Mesendoderm (in vitro differentiated cells): Measurements from ENCODE around the gene ABCC1.
A peak's percentile ranks its signal among the peaks of the same experiment; 100 is the strongest.

Experiments
- DNase-seq: peaks from one replicate; pipeline ENCODE4 v3.0.0; 2013
- H2AK5ac ChIP-seq: 2 replicates; pipeline ENCODE4 v1.6.1; 2013; ENCODE audit warnings: low read length, inconsistent platforms
- H2BK120ac ChIP-seq: 2 replicates; pipeline ENCODE4 v1.6.1; 2013; ENCODE audit warnings: low read depth, mild to moderate bottlenecking, low read length, moderate library complexity, mixed read lengths
- H2BK15ac ChIP-seq: replicated peaks from 2 replicates; pipeline ENCODE4 v1.6.1; 2013; ENCODE audit warnings: low read depth, mild to moderate bottlenecking, moderate library complexity
- H2BK5ac ChIP-seq: 2 replicates; pipeline ENCODE4 v1.6.1; 2013; ENCODE audit warnings: low read length, inconsistent platforms
- H3K18ac ChIP-seq: 2 replicates; pipeline ENCODE4 v1.6.1; 2013; ENCODE audit warnings: mild to moderate bottlenecking, low read length, mixed read lengths
- H3K23ac ChIP-seq: one replicate; pipeline ENCODE4 v1.6.1; 2013; ENCODE audit warnings: low read length
- H3K27ac ChIP-seq: 2 replicates; pipeline ENCODE4 v1.5.1; 2013; ENCODE audit warnings: low read depth, mild to moderate bottlenecking, inconsistent platforms, low read length, moderate library complexity
- H3K27me3 ChIP-seq: 2 replicates; pipeline ENCODE4 v1.6.1; 2013; ENCODE audit warnings: low read length, control low read depth, mild to moderate bottlenecking, inconsistent platforms; ENCODE audit not compliant: insufficient read depth, poor library complexity
- H3K36me3 ChIP-seq: 2 replicates; pipeline ENCODE4 v1.6.1; 2013; ENCODE audit warnings: low read length, inconsistent platforms; ENCODE audit not compliant: control insufficient read depth, insufficient read depth
- H3K4ac ChIP-seq: one replicate; pipeline ENCODE4 v1.6.1; 2013; ENCODE audit warnings: low read depth, mild to moderate bottlenecking, low read length, moderate library complexity
- H3K4me1 ChIP-seq: 2 replicates; pipeline ENCODE4 v1.6.1; 2013; ENCODE audit warnings: low read depth, low read length, inconsistent platforms; ENCODE audit not compliant: control insufficient read depth
- H3K4me2 ChIP-seq: 2 replicates; pipeline ENCODE4 v1.6.1; 2013; ENCODE audit warnings: low read length
- H3K4me3 ChIP-seq: 2 replicates; pipeline ENCODE4 v1.5.1; 2013; ENCODE audit warnings: mild to moderate bottlenecking, low read length
- H3K56ac ChIP-seq: one replicate; pipeline ENCODE4 v1.6.1; 2013; ENCODE audit warnings: low read length
- H3K79me1 ChIP-seq: 2 replicates; pipeline ENCODE4 v1.6.1; 2013; ENCODE audit warnings: low read length, inconsistent platforms
- H3K79me2 ChIP-seq: 2 replicates; pipeline ENCODE4 v1.6.1; 2013; ENCODE audit warnings: mild to moderate bottlenecking, low read length; ENCODE audit not compliant: control insufficient read depth, insufficient read depth
- H3K9ac ChIP-seq: 2 replicates; pipeline ENCODE4 v1.6.1; 2013; ENCODE audit warnings: low read length, inconsistent platforms
- H4K5ac ChIP-seq: one replicate; pipeline ENCODE4 v1.6.1; 2013; ENCODE audit warnings: low read length
- H4K8ac ChIP-seq: one replicate; pipeline ENCODE4 v1.6.1; 2013; ENCODE audit warnings: low read depth, mild to moderate bottlenecking, control low read depth, low read length, moderate library complexity
- WGBS: extraction: QIAGEN DNeasy Blood & Tissue Kit; methylation state at CpG from one replicate; pipeline ENCODE4 v1.1.7; 2013; ENCODE audit warnings: low lambda C conversion rate, missing lambda C conversion rate; ENCODE audit not compliant: insufficient coverage; ENCODE audit errors: extremely low coverage; 5-methylcytosine and 5-hydroxymethylcytosine counted together

ABCC1 gene

DNA sequence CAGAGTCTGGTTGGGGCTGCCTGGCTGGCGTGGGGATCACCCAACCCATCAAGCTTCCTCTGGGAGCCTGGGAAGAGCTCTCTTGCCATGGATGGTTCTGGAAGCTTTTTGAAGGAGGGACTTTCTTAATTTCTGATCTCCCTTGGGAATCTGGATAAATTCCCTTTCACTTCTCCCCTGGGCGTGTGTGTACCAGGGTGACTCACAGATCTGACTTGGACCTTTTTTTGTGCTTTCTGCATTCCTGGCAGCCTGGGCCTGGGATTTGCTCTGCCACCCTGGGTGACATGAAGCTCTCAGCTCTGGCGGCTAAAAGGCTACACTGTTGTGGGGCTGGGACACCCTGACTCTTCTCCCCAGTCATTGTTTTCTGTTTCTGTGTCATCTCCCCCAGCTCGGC is 70.1 kb downstream of the ABCC1 start:
- Histone ChIP-seq H3K4ac (no peak overlapping the region), H3K4me2 (no peak overlapping the region), H3K79me2 (no peaks in the 10 kb centered on the region), H2BK120ac (no peak overlapping the region), H3K27me3 (no peaks in the 10 kb centered on the region), H3K36me3 (peaks cover 8% of the 10 kb centered on the region), H3K27ac (no peak overlapping the region), H4K5ac (no peak overlapping the region), H3K56ac (no peak overlapping the region), H3K4me1 (no peaks in the 10 kb centered on the region), H3K79me1 (peaks cover 4% of the 10 kb centered on the region), H3K4me3 (no peak overlapping the region), H3K18ac (no peak overlapping the region), H2AK5ac (no peak overlapping the region), H2BK15ac (no peak overlapping the region), H4K8ac (no peak overlapping the region), H3K9ac (no peak overlapping the region), H2BK5ac (no peak overlapping the region), H3K23ac (no peak overlapping the region)
- DNase-seq, result no peak
- WGBS, result no CpG with 5 or more reads among the region's 4 CpGs

GRCh38 chr16:16020291-16020690 is 70.9 kb downstream of the ABCC1 start:
- Histone ChIP-seq H3K36me3 (peaks cover 7% of the 10 kb centered on the region), H3K18ac (no peak overlapping the region), H3K4me3 (no peak overlapping the region), H3K27me3 (no peaks in the 10 kb centered on the region), H3K9ac (no peak overlapping the region), H4K5ac (no peak overlapping the region), H4K8ac (no peak overlapping the region), H2BK120ac (no peak overlapping the region), H2BK5ac (no peak overlapping the region), H3K4me1 (no peaks in the 10 kb centered on the region), H3K79me2 (no peaks in the 10 kb centered on the region), H3K4me2 (no peak overlapping the region), H3K4ac (no peak overlapping the region), H3K27ac (no peak overlapping the region), H2BK15ac (no peak overlapping the region), H3K79me1 (peaks cover 4% of the 10 kb centered on the region), H3K23ac (no peak overlapping the region), H2AK5ac (no peak overlapping the region), H3K56ac (no peak overlapping the region)
- DNase-seq, result no peak
- WGBS, result no CpG with 5 or more reads among the region's 3 CpGs

GRCh38 chr16:16021020-16021419 is 71.6 kb downstream of the ABCC1 start:
- Histone ChIP-seq H3K4me2 (no peak overlapping the region), H3K36me3 (peaks cover 3% of the 10 kb centered on the region), H2BK15ac (no peak overlapping the region), H4K5ac (no peak overlapping the region), H3K56ac (no peak overlapping the region), H3K27me3 (no peaks in the 10 kb centered on the region), H2BK120ac (no peak overlapping the region), H2AK5ac (no peak overlapping the region), H3K79me1 (peaks cover 4% of the 10 kb centered on the region), H3K4ac (no peak overlapping the region), H3K18ac (no peak overlapping the region), H4K8ac (no peak overlapping the region), H3K23ac (no peak overlapping the region), H3K79me2 (no peaks in the 10 kb centered on the region), H3K9ac (no peak overlapping the region), H3K4me1 (no peaks in the 10 kb centered on the region), H3K27ac (no peak overlapping the region), H3K4me3 (no peak overlapping the region), H2BK5ac (no peak overlapping the region)
- DNase-seq, result no peak
- no CpG with 5 or more reads among the region's 3 CpGs for WGBS

- no peak for DNase-seq
- H3K23ac ChIP-seq, result no peak overlapping the region
- no peaks in the 10 kb centered on the region for H3K79me2 ChIP-seq
- no peak overlapping the region for H2AK5ac ChIP-seq
- H3K56ac ChIP-seq, result peak overlapping the region; percentile 64
- no peaks in the 10 kb centered on the region for H3K4me1 ChIP-seq
- no peak overlapping the region for H2BK5ac ChIP-seq
- no peak overlapping the region for H3K4me3 ChIP-seq
- peaks cover 3% of the 10 kb centered on the region for H3K36me3 ChIP-seq
- H2BK15ac ChIP-seq, result no peak overlapping the region
- H4K5ac ChIP-seq, result no peak overlapping the region
- no peak overlapping the region for H3K9ac ChIP-seq
- H2BK120ac ChIP-seq, result no peak overlapping the region
- WGBS, result no CpG with 5 or more reads among the region's 9 CpGs
- no peaks in the 10 kb centered on the region for H3K27me3 ChIP-seq
- H3K4me2 ChIP-seq, result no peak overlapping the region
- no peak overlapping the region for H4K8ac ChIP-seq
- H3K18ac ChIP-seq, result no peak overlapping the region
- H3K79me1 ChIP-seq, result peaks cover 4% of the 10 kb centered on the region
- H3K4ac ChIP-seq, result no peak overlapping the region
- no peak overlapping the region for H3K27ac ChIP-seq
These were observed 72.2 kb downstream of the ABCC1 start for GRCh38 chr16:16021646-16021987.

GRCh38 chr16:16021988-16022682 is 72.7 kb downstream of the ABCC1 start:
- no CpG with 5 or more reads among the region's 10 CpGs for WGBS

DNA sequence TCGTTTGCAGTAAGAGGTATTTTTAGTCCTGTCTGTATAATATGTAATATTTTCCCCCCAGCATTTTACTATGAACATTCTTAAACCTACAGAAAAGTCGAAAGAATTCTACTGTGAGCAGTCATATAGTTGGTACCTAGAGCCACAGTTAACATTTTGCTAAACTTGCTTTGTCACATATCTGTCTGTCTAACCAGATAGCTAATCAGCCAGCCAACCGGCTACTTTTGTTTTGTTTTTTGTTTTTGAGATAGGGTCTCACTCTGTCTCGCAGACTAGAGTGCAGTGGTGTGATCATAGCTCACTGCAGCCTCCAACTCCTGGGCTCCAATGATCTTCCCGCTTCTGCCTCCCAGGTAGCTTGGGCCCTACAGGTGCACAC is 73.3 kb downstream of the ABCC1 start:
- Histone ChIP-seq H2BK5ac (no peak overlapping the region), H3K4ac (no peak overlapping the region), H3K27ac (no peak overlapping the region), H3K18ac (no peak overlapping the region), H2BK15ac (no peak overlapping the region), H3K4me3 (no peak overlapping the region), H3K79me2 (no peaks in the 10 kb centered on the region), H3K56ac (no peak overlapping the region), H3K79me1 (peaks cover 4% of the 10 kb centered on the region), H2BK120ac (no peak overlapping the region), H3K27me3 (no peaks in the 10 kb centered on the region), H3K23ac (no peak overlapping the region), H3K4me2 (no peak overlapping the region), H4K8ac (no peak overlapping the region), H3K36me3 (peaks cover 3% of the 10 kb centered on the region), H4K5ac (no peak overlapping the region), H2AK5ac (no peak overlapping the region), H3K4me1 (no peaks in the 10 kb centered on the region), H3K9ac (no peak overlapping the region)
- no CpG with 5 or more reads among the region's 5 CpGs for WGBS
- no peak for DNase-seq

More at GRCh38 chr16:16021988-16022682, 72.7 kb downstream of the ABCC1 start:
- H3K4me3 ChIP-seq, result no peak overlapping the region
- no peak overlapping the region for H3K27ac ChIP-seq
- H3K4me2 ChIP-seq, result no peak overlapping the region
- H3K27me3 ChIP-seq, result no peaks in the 10 kb centered on the region
- H3K79me2 ChIP-seq, result no peaks in the 10 kb centered on the region
- no peak overlapping the region for H2BK15ac ChIP-seq
- H4K5ac ChIP-seq, result no peak overlapping the region
- no peak overlapping the region for H2AK5ac ChIP-seq
- peaks cover 4% of the 10 kb centered on the region for H3K79me1 ChIP-seq
- no peak overlapping the region for H3K23ac ChIP-seq
- no peaks in the 10 kb centered on the region for H3K4me1 ChIP-seq
- H2BK5ac ChIP-seq, result no peak overlapping the region
- peak; percentile 87 for DNase-seq
- no peak overlapping the region for H3K9ac ChIP-seq
- no peak overlapping the region for H3K4ac ChIP-seq
- H3K36me3 ChIP-seq, result peaks cover 3% of the 10 kb centered on the region
- H2BK120ac ChIP-seq, result no peak overlapping the region
- no peak overlapping the region for H4K8ac ChIP-seq
- H3K56ac ChIP-seq, result peak overlapping the region; percentile 64
- no peak overlapping the region for H3K18ac ChIP-seq
